Smooth muscle cell (in vitro differentiated cells): ENCODE measurements around the gene CELF2. TPM values are rescaled to one million over a fixed set of nuclear protein-coding genes. Genes with fewer than 3 reads are reported as not detected.

ENCODE experiments used
- DNase-seq: peaks from one replicate; lab custom pipeline; 2025; ENCODE audit not compliant: unreplicated experiment; lab: John Stamatoyannopoulos, UW
- H2AFZ ChIP-seq: fragments of 200-600 bp; sonication (generic); 2 replicates; pipeline ENCODE4 v1.6.0; 2016; ENCODE audit warnings: antibody characterized with exemption, low read depth, mild to moderate bottlenecking
- H3F3A ChIP-seq: fragments of 200-600 bp; sonication (generic); 2 replicates; pipeline ENCODE4 v1.6.0; 2017; ENCODE audit warnings: antibody characterized with exemption, low read depth
- H3K27ac ChIP-seq: fragments of 200-600 bp; sonication (generic); 2 replicates; pipeline ENCODE4 v1.5.1; 2016; ENCODE audit warnings: low read depth, mild to moderate bottlenecking
- H3K27me3 ChIP-seq: fragments of 200-600 bp; sonication (generic); 2 replicates; pipeline ENCODE4 v1.6.1; 2016; ENCODE audit warnings: low read depth, mild to moderate bottlenecking
- H3K36me3 ChIP-seq: fragments of 200-600 bp; sonication (generic); 2 replicates; pipeline ENCODE4 v1.5.1; 2016; ENCODE audit warnings: low read depth
- H3K4me1 ChIP-seq: fragments of 200-600 bp; sonication (generic); 2 replicates; pipeline ENCODE4 v1.5.1; 2016; ENCODE audit warnings: low read depth
- H3K4me2 ChIP-seq: fragments of 200-600 bp; sonication (generic); 2 replicates; pipeline ENCODE4 v1.6.0; 2016; ENCODE audit warnings: mild to moderate bottlenecking
- H3K4me3 ChIP-seq: fragments of 200-600 bp; sonication (generic); 2 replicates; pipeline ENCODE4 v1.5.1; 2016; ENCODE audit warnings: mild to moderate bottlenecking
- H3K79me2 ChIP-seq: fragments of 200-600 bp; sonication (generic); 2 replicates; pipeline ENCODE4 v1.6.0; 2016; ENCODE audit warnings: low read depth, mild to moderate bottlenecking
- H3K9ac ChIP-seq: fragments of 200-600 bp; sonication (generic); 2 replicates; pipeline ENCODE4 v1.6.0; 2016; ENCODE audit warnings: low read depth
- H3K9me3 ChIP-seq: fragments of 200-600 bp; sonication (generic); replicated peaks from 2 replicates; pipeline ENCODE4 v1.5.1; 2016; ENCODE audit warnings: low read depth
- H4K20me1 ChIP-seq: fragments of 200-600 bp; sonication (generic); 2 replicates; pipeline ENCODE4 v1.6.0; 2016; ENCODE audit warnings: low read depth
- WGBS: methylation state at CpG from one replicate; pipeline ENCODE4 v1.1.7; 2016; ENCODE audit warnings: low lambda C conversion rate; 5-methylcytosine and 5-hydroxymethylcytosine counted together
- polyA plus RNA-seq: library from polyadenylated mRNA; unstranded; fragments of >200 nt; fragmentation: Nextera tagmentation; extraction: Ambion mirVana; gene quantifications from 2 replicates; pipeline ENCODE4 v1.2.1, GENCODE V29; 2016
- total RNA-seq: library from RNA; depleted of rRNA; stranded (reverse); fragments of >200 nt; gene quantifications from 2 replicates; pipeline ENCODE4 v1.2.3, GENCODE V29; 2014
- TF ChIP-seq, protein P1 (sequence below): fragments of 200-600 bp; sonication (generic); IDR thresholded peaks from 2 replicates; pipeline ENCODE4 v1.5.1; 2017; ENCODE audit warnings: borderline replicate concordance, mild to moderate bottlenecking, antibody characterized with exemption; ENCODE audit not compliant: insufficient read depth, poor library complexity, severe bottlenecking

CELF2 gene
- total and polyA plus RNA-seq, 2 experiments from 2014 or later: 3.0 to 4.7 TPM

DNA sequence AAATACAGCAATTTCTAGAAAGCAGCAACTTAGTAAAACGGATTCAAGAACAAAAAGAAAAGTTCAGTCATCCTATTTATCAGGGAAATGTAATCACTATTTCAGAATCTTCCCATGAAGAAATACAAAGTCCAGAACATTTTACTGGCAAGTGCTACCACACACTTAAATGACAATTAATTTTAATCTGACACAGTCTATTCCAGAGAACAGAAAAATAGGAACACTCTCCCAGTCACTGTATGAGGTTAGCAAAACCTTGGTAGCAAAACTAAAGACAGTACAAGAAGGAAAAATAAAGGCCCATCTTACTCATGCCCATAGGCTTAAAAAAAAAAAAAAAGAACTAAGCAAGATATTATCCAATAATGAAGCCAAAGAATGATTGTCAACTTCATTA, 295.8 kb downstream of the CELF2 start:
- 97% methylated on average over 1 of the region's 1 CpG for WGBS
- H3F3A ChIP-seq: no peaks in the 10 kb centered on the region
- H3K4me2 ChIP-seq: no peak overlapping the region
- no peaks in the 10 kb centered on the region for H3K79me2 ChIP-seq
- no peak overlapping the region for H2AFZ ChIP-seq
- H4K20me1 ChIP-seq: no peaks in the 10 kb centered on the region
- peaks cover 12% of the 10 kb centered on the region for H3K9me3 ChIP-seq
- no peak for DNase-seq
- TF ChIP-seq, protein P1, sequence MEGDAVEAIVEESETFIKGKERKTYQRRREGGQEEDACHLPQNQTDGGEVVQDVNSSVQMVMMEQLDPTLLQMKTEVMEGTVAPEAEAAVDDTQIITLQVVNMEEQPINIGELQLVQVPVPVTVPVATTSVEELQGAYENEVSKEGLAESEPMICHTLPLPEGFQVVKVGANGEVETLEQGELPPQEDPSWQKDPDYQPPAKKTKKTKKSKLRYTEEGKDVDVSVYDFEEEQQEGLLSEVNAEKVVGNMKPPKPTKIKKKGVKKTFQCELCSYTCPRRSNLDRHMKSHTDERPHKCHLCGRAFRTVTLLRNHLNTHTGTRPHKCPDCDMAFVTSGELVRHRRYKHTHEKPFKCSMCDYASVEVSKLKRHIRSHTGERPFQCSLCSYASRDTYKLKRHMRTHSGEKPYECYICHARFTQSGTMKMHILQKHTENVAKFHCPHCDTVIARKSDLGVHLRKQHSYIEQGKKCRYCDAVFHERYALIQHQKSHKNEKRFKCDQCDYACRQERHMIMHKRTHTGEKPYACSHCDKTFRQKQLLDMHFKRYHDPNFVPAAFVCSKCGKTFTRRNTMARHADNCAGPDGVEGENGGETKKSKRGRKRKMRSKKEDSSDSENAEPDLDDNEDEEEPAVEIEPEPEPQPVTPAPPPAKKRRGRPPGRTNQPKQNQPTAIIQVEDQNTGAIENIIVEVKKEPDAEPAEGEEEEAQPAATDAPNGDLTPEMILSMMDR: no peak
- H3K36me3 ChIP-seq: no peaks in the 10 kb centered on the region
- no peak overlapping the region for H3K27ac ChIP-seq
- H3K9ac ChIP-seq: no peak overlapping the region
- no peaks in the 10 kb centered on the region for H3K27me3 ChIP-seq
- no peak overlapping the region for H3K4me3 ChIP-seq
- no peaks in the 10 kb centered on the region for H3K4me1 ChIP-seq

DNA sequence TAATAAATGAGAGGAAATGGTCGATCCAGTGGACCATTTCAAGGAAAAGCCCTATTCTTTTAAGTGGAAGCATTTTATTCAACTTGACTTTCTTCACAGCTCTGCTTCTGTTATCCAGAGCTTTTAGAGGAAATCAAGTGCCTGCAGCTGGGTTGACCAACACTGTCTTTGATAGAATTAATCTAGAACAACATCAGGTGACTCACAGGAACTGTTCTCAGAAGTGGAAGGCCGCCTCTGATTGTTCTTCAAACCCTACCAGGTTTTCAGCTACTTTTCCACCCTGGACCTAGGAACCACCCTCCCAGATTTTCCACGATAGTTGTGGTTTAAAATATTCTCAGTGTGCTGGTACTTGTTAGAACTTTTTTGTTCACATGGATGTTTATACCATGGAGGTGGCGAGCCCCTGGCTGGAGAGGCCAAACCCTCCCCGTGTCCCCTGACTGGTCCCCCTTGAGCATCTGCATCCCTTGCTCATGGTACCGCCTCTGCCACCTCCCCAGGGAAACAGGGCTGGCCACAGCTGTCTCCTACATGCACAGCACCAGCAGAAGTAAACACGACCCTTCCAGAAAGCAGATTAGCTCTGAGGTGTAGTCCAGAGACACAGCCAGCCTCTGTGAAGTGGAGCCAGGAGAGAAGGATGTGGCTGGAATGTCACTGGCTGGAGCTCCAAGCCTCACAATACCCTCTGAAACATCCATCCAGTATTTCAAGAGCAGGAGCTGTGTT, 300.4 kb downstream of the CELF2 start:
- no peak overlapping the region for H3K9ac ChIP-seq
- no peak for DNase-seq
- no peak overlapping the region for H3K27ac ChIP-seq
- no peaks in the 10 kb centered on the region for H3K36me3 ChIP-seq
- no peak overlapping the region for H3K4me3 ChIP-seq
- no peak overlapping the region for H3K4me2 ChIP-seq
- no peaks in the 10 kb centered on the region for H3K27me3 ChIP-seq
- WGBS: 88% methylated on average over 7 of the region's 7 CpGs
- H3K4me1 ChIP-seq: no peaks in the 10 kb centered on the region
- no peak overlapping the region for H2AFZ ChIP-seq
- TF ChIP-seq, protein P1: no peak
- no peaks in the 10 kb centered on the region for H4K20me1 ChIP-seq
- no peaks in the 10 kb centered on the region for H3K79me2 ChIP-seq
- H3K9me3 ChIP-seq: no peaks in the 10 kb centered on the region
- H3F3A ChIP-seq: no peaks in the 10 kb centered on the region

DNA sequence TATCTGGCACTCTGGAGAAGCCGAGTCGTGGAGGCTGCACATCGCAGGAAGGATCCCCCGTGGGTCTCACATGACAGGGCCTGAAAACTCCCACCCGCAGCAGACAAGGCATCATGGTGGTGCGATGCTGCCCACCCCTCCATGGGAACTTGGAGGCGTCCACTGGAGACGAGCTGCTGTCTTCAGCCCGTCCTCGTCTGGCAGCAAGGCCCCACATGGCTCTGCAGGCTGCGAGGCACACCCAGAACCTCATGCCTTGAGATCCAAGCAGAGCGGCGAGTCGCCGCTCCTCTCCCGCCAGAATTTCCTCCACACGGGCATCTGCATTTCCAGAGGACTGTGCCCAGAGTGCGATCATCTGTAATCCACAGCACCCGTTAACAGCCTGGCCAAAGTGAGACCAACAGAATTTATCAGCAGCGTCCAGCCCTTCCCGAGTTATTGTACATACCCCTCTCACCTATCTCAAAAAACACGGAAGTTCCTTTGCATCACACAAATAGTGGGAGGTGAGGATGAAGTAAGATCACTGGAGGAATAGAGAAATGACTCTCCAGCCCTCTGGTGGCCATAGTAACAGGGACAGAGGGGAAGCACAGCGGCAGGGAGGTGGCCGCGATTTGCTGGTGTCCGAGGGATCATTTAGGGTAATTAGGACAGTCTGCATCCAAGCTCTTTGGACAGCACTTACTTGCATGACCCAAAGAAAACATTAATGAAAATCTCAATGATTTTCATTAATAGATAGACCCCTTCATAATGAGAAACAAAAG, 301.3 kb downstream of the CELF2 start:
- no peak for DNase-seq
- 94% methylated on average over 26 of the region's 26 CpGs for WGBS
- H3K36me3 ChIP-seq: no peaks in the 10 kb centered on the region
- H3K27me3 ChIP-seq: no peaks in the 10 kb centered on the region
- H3K4me2 ChIP-seq: no peak overlapping the region
- no peak overlapping the region for H3K9ac ChIP-seq
- H3K27ac ChIP-seq: no peak overlapping the region
- H3K79me2 ChIP-seq: no peaks in the 10 kb centered on the region
- no peaks in the 10 kb centered on the region for H4K20me1 ChIP-seq
- no peak overlapping the region for H3K4me3 ChIP-seq
- H2AFZ ChIP-seq: no peak overlapping the region
- TF ChIP-seq, protein P1: no peak
- no peaks in the 10 kb centered on the region for H3F3A ChIP-seq
- H3K9me3 ChIP-seq: no peaks in the 10 kb centered on the region
- no peaks in the 10 kb centered on the region for H3K4me1 ChIP-seq
